A673 (cell line): Measurements from ENCODE around the gene MRTFA.

ENCODE experiments used
- CTCF ChIP-seq: fragments of 300-800, 200-600 bp; sonication (generic); conservative IDR thresholded peaks from 2 replicates; pipeline ENCODE4 v1.5.1; 2017; ENCODE audit warnings: low read depth, mild to moderate bottlenecking, antibody characterized with exemption, low read length, moderate library complexity, mixed read lengths
- EZH2 ChIP-seq: fragments of 200-600 bp; sonication (generic); IDR thresholded peaks from 2 replicates; pipeline ENCODE4 v1.6.1; 2017; ENCODE audit warnings: borderline replicate concordance, low read depth, mild to moderate bottlenecking, mixed read lengths, antibody characterized with exemption, low read length; ENCODE audit not compliant: poor library complexity, severe bottlenecking

GRCh38 chr22:40519948-40520331 is 116.6 kb downstream of the MRTFA start:
- TF ChIP-seq EZH2: no peak
- no peak for TF ChIP-seq CTCF
